ENCODE results near the gene CTNNA2. TPM values are rescaled to one million over a fixed set of nuclear protein-coding genes. Genes with fewer than 3 reads are reported as not detected.
"Not testable (repeated sequence)": the region's sequence is repeated elsewhere in the genome, so short reads cannot be mapped to it uniquely, and the experiment has no call there.

The CTNNA2 gene
- total and polyA plus RNA-seq, 9 of the 15 experiments (the other 6 are each of a cell fraction or from before 2014, with no cell fraction given) = 0.03 to 0.40 (median 0.15) TPM

GRCh38 chr2:80203929-80204328 is 691.1 kb downstream of the CTNNA2 start:
- not testable (repeated sequence) for H3K4me3 ChIP-seq

More at GRCh38 chr2:80203929-80204328, 691.1 kb downstream of the CTNNA2 start:
- BruUV-seq (replicated peaks); CTCF ChIA-PET (ENCODE audit: low intra/inter-chr PET ratio); POLR2A ChIA-PET; DNase-seq (ENCODE audit: extremely low read depth in 1 of 4, low spot score in 3 of 4); H3K79me2 ChIP-seq (ENCODE audit: control insufficient read depth, insufficient read depth, low read length); in situ Hi-C loops (cut with MboI); H2AFZ ChIP-seq (ENCODE audit: low read depth, low read length); H3K27ac ChIP-seq (ENCODE audit: extremely low read depth, low read depth, low read length); H3K9me1 ChIP-seq (ENCODE audit: control insufficient read depth, insufficient read depth, low read length); H3K4me2 ChIP-seq (ENCODE audit: insufficient read depth, low read length); H4K20me1 ChIP-seq (replicated peaks; ENCODE audit: control insufficient read depth, insufficient read depth, low read length); FAIRE-seq; H3K9ac ChIP-seq (ENCODE audit: insufficient read depth in 1 of 2, low read depth in 2 of 2, low read length in 2 of 2); H3K36me3 ChIP-seq (ENCODE audit: control insufficient read depth, insufficient read depth, low read length); H3K4me1 ChIP-seq (replicated peaks in 1 of 2; ENCODE audit: control insufficient read depth in 2 of 2, insufficient read depth in 2 of 2, low read length in 2 of 2); ATAC-seq; intact Hi-C loops (cut with micrococcal nuclease); H3K27me3 ChIP-seq (ENCODE audit: control insufficient read depth in 2 of 2, insufficient read depth in 2 of 2, low read length in 2 of 2); H3K9me3 ChIP-seq (replicated peaks; ENCODE audit: control insufficient read depth, insufficient read depth, low read depth, low read length): not testable (repeated sequence)
- WGBS (ENCODE audit: insufficient coverage, low coverage, missing lambda C conversion rate) = 28% methylated on average over 4 of the region's 4 CpGs
- peak; percentile 63 for TF ChIP-seq ZFP36 (IDR thresholded peaks at IDR 0.05; ENCODE audit: low read depth, low read length, partially characterized antibody)
- TF ChIP-seq CEBPZ (IDR thresholded peaks at IDR 0.05; ENCODE audit: borderline replicate concordance, low read depth, low read length) = peak; percentile 55; the same call in 1 of the 2 replicates
- TF ChIP-seq CBX5 (IDR thresholded peaks at IDR 0.05; ENCODE audit: borderline replicate concordance, low read depth) = 0 out of 2 replicates have a peak, but pooled peaks have one; percentile 31

Measured in K562 (cell line).